K562 (cell line): ENCODE data around the gene CBR4.

Experiments
- MEF2D ChIP-seq: conservative IDR thresholded peaks from 2 replicates; pipeline ENCODE4 v1.6.1; 2016; ENCODE audit warnings: low read depth, missing genetic modification characterization, missing compliant biosample characterization
- MXI1 ChIP-seq: IDR thresholded peaks from 2 replicates; pipeline ENCODE4 v1.6.1; 2011; ENCODE audit warnings: low read depth, mild to moderate bottlenecking, improper control_type of control experiment, low read length
- NFIC ChIP-seq: fragments of 450-650 bp; IDR thresholded peaks from 2 replicates; pipeline ENCODE4 v1.6.1; 2017; ENCODE audit warnings: mild to moderate bottlenecking, inconsistent platforms
- RFX1 ChIP-seq: fragments of 450-650 bp; IDR thresholded peaks from 2 replicates; pipeline ENCODE4 v1.6.1; 2016; ENCODE audit warnings: mild to moderate bottlenecking, moderate library complexity
- YBX1 ChIP-seq: fragments of 450-650 bp; IDR thresholded peaks from 2 replicates; pipeline ENCODE4 v1.7.1; 2016; ENCODE audit warnings: mild to moderate bottlenecking
- TF ChIP-seq, protein P1 (sequence below), 3 experiments: IDR thresholded peaks in 2 of 3; conservative IDR thresholded peaks in 1 of 3; 2 replicates each; pipeline ENCODE4 v1.5.1; 2011 to 2012; ENCODE audit warnings: low read length in 3 of 3, mild to moderate bottlenecking in 3 of 3, control low read depth in 2 of 3, improper control_type of control experiment in 1 of 3, inconsistent platforms in 1 of 3, low read depth in 1 of 3, mixed read lengths in 1 of 3, moderate library complexity in 1 of 3; ENCODE audit not compliant: insufficient read depth in 2 of 3

DNA sequence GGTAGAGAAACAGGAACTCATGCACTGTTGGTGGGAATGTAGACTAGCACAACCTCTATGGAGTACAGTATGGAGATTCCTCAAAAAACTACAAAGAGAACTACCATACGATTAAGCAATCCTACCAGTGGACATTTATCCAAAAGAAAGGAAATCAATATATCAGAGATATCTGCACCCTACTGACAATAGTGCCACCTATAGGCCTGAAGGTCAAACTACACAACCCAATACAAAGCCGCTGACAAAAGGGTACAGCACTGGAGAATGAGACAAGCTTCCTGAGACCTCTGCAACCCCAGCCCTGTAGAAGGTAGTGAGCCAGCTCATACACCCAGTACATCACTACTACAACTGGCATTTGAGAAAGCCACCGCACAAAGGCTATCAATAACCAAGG is 67.1 kb downstream of the CBR4 start:
- TF ChIP-seq YBX1 (no peak), NFIC (no peak), RFX1 (no peak), MEF2D (tag) (no peak), MXI1 (no peak)
- TF ChIP-seq, protein P1, sequence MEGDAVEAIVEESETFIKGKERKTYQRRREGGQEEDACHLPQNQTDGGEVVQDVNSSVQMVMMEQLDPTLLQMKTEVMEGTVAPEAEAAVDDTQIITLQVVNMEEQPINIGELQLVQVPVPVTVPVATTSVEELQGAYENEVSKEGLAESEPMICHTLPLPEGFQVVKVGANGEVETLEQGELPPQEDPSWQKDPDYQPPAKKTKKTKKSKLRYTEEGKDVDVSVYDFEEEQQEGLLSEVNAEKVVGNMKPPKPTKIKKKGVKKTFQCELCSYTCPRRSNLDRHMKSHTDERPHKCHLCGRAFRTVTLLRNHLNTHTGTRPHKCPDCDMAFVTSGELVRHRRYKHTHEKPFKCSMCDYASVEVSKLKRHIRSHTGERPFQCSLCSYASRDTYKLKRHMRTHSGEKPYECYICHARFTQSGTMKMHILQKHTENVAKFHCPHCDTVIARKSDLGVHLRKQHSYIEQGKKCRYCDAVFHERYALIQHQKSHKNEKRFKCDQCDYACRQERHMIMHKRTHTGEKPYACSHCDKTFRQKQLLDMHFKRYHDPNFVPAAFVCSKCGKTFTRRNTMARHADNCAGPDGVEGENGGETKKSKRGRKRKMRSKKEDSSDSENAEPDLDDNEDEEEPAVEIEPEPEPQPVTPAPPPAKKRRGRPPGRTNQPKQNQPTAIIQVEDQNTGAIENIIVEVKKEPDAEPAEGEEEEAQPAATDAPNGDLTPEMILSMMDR (IDR thresholded peaks at IDR 0.05 in 2 of 3, conservative IDR thresholded peaks at IDR 0.05 in 1 of 3; ENCODE audit: insufficient read depth in 2 of 3, low read depth in 1 of 3, low read length in 3 of 3) = peak; percentile 33 to 69 (median 53); a peak in 5 of 6 replicates
